Measurements from ENCODE around the gene BCHE.

Gene BCHE

GRCh38 chr3:165778456-165778855 lies 58.8 kb downstream of the BCHE start:
- Histone ChIP-seq H3K27ac (ENCODE audit: low read length) (no peak overlapping the region), H3K9ac (ENCODE audit: low read length) (no peak overlapping the region), H2AFZ (ENCODE audit: low read depth, low read length) (no peak overlapping the region), H3K27me3 (ENCODE audit: low read depth, low read length) (no peaks in the 10 kb centered on the region), H3K4me2 (ENCODE audit: low read length) (no peak overlapping the region), H4K20me1 (ENCODE audit: insufficient read depth, low read length) (no peaks in the 10 kb centered on the region), H3K9me3 (ENCODE audit: insufficient read depth, low read length) (no peaks in the 10 kb centered on the region), H3K4me1 (ENCODE audit: low read length) (no peaks in the 10 kb centered on the region), H3K4me3 (ENCODE audit: low read length) (no peak overlapping the region), H3K36me3 (replicated peaks; ENCODE audit: low read depth, low read length) (no peaks in the 10 kb centered on the region), H3K79me2 (ENCODE audit: low read length) (no peaks in the 10 kb centered on the region)
- TF ChIP-seq EZH2phosphoT487 (IDR thresholded peaks at IDR 0.05; ENCODE audit: low read depth) (no peak), CTCF (IDR thresholded peaks at IDR 0.05; ENCODE audit: low read depth, low read length) (no peak)

DNA sequence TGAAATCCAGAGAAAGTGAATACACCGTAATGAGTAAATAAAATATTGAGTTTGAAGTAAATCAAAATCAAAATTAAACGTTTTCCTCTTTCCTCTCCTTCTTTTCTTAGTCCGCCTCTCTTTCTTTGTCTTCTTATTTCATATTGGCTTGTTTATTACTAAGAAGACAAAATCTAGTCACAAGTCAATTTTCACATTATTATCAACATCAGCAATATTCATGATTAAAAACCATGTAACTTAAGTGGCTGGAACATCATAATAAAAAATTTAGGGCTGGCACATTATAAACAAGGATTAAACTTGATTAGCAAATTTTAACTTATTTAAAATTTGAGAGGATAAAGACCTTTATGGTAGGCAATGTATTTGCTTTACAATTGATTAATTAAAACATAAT lies 61.4 kb downstream of the BCHE start:
- no peak overlapping the region for H2AFZ ChIP-seq (ENCODE audit: low read depth, low read length)
- H3K27ac ChIP-seq (ENCODE audit: low read length) = no peak overlapping the region
- no peaks in the 10 kb centered on the region for H3K36me3 ChIP-seq (replicated peaks; ENCODE audit: low read depth, low read length)

GRCh38 chr3:165770781-165771180 lies 66.4 kb downstream of the BCHE start:
- TF ChIP-seq EZH2phosphoT487 (IDR thresholded peaks at IDR 0.05; ENCODE audit: low read depth) (no peak), CTCF (IDR thresholded peaks at IDR 0.05; ENCODE audit: low read depth, low read length) (no peak)
- H2AFZ ChIP-seq (ENCODE audit: low read depth, low read length) = no peak overlapping the region

More for the DNA sequence above, 61.4 kb downstream of the BCHE start:
- H3K9ac ChIP-seq (ENCODE audit: low read length) = no peak overlapping the region
- H4K20me1 ChIP-seq (ENCODE audit: insufficient read depth, low read length) = no peaks in the 10 kb centered on the region
- TF ChIP-seq EZH2phosphoT487 (IDR thresholded peaks at IDR 0.05; ENCODE audit: low read depth) = no peak
- TF ChIP-seq CTCF (IDR thresholded peaks at IDR 0.05; ENCODE audit: low read depth, low read length) = no peak
- H3K79me2 ChIP-seq (ENCODE audit: low read length) = no peaks in the 10 kb centered on the region
- no peak overlapping the region for H3K4me3 ChIP-seq (ENCODE audit: low read length)
- H3K27me3 ChIP-seq (ENCODE audit: low read depth, low read length) = no peaks in the 10 kb centered on the region
- no peaks in the 10 kb centered on the region for H3K4me1 ChIP-seq (ENCODE audit: low read length)
- no peaks in the 10 kb centered on the region for H3K9me3 ChIP-seq (ENCODE audit: insufficient read depth, low read length)
- H3K4me2 ChIP-seq (ENCODE audit: low read length) = no peak overlapping the region

DNA sequence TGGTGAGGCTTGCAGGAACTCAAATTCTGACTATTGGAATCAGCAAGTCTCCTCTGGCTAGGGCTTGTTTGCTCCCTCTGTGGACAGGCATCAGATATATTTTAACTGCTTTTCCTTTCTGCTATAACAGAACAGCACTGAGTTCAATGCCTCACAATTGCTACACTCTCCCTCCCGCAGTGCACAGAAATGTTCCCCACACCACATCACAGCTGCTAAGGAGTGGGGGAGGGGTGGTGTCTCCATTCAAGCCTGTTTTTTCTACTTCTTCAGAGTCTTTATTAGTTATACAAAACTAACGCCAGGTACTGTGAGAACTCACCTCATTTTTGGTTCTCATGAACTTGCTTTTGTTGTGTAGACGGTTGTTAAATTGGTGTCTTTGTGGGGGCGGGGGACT lies 68.5 kb downstream of the BCHE start:
- H3K27ac ChIP-seq (ENCODE audit: low read length) = no peak overlapping the region
- no peak overlapping the region for H3K4me3 ChIP-seq (ENCODE audit: low read length)
- H3K9ac ChIP-seq (ENCODE audit: low read length) = no peak overlapping the region
- H3K4me2 ChIP-seq (ENCODE audit: low read length) = no peak overlapping the region
- H3K4me1 ChIP-seq (ENCODE audit: low read length) = no peaks in the 10 kb centered on the region
- no peak overlapping the region; the same call in 1 of the 2 replicates for H2AFZ ChIP-seq (ENCODE audit: low read depth, low read length)
- no peaks in the 10 kb centered on the region for H3K27me3 ChIP-seq (ENCODE audit: low read depth, low read length)
- no peaks in the 10 kb centered on the region for H3K9me3 ChIP-seq (ENCODE audit: insufficient read depth, low read length)
- TF ChIP-seq EZH2phosphoT487 (IDR thresholded peaks at IDR 0.05; ENCODE audit: low read depth) = no peak
- no peak for TF ChIP-seq CTCF (IDR thresholded peaks at IDR 0.05; ENCODE audit: low read depth, low read length)
- no peaks in the 10 kb centered on the region for H4K20me1 ChIP-seq (ENCODE audit: insufficient read depth, low read length)
- H3K79me2 ChIP-seq (ENCODE audit: low read length) = no peaks in the 10 kb centered on the region
- H3K36me3 ChIP-seq (replicated peaks; ENCODE audit: low read depth, low read length) = no peaks in the 10 kb centered on the region

More at GRCh38 chr3:165770781-165771180, 66.4 kb downstream of the BCHE start:
- Histone ChIP-seq H3K9me3 (ENCODE audit: insufficient read depth, low read length) (no peaks in the 10 kb centered on the region), H3K4me3 (ENCODE audit: low read length) (no peak overlapping the region), H3K27ac (ENCODE audit: low read length) (no peak overlapping the region), H4K20me1 (ENCODE audit: insufficient read depth, low read length) (no peaks in the 10 kb centered on the region), H3K4me1 (ENCODE audit: low read length) (no peaks in the 10 kb centered on the region), H3K27me3 (ENCODE audit: low read depth, low read length) (no peaks in the 10 kb centered on the region), H3K9ac (ENCODE audit: low read length) (no peak overlapping the region), H3K4me2 (ENCODE audit: low read length) (no peak overlapping the region), H3K36me3 (replicated peaks; ENCODE audit: low read depth, low read length) (no peaks in the 10 kb centered on the region), H3K79me2 (ENCODE audit: low read length) (no peaks in the 10 kb centered on the region)

Measured in OCI-LY3 (cell line).